Aorta (tissue), 5 donors: ENCODE measurements around the gene NKAIN1. TPM values are rescaled to one million over a fixed set of nuclear protein-coding genes. Genes with fewer than 3 reads are reported as not detected.

ENCODE experiments used
- ATAC-seq: fragments of 200-7000 bp; cut with Tn5 transposase; one replicate; pipeline ENCODE4 v1.9.1; 2022; ENCODE audit warnings: moderate library complexity; ENCODE audit not compliant: low FRiP score
- DNase-seq, 2 donors: peaks; one replicate each; pipeline ENCODE4 v3.0.0-alpha.2; 2020
- H3K27ac ChIP-seq, 2 donors: one replicate each; pipeline ENCODE4 v1.5.1; 2013; ENCODE audit warnings: low read length in 2 of 2, mild to moderate bottlenecking in 2 of 2, moderate library complexity in 2 of 2, control low read depth in 1 of 2, inconsistent platforms in 1 of 2, low read depth in 1 of 2
- H3K27me3 ChIP-seq, 2 donors: one replicate each; pipeline ENCODE4 v1.6.1; 2013; ENCODE audit warnings: control low read depth in 1 of 2, low read length in 1 of 2, mild to moderate bottlenecking in 1 of 2, moderate library complexity in 1 of 2; ENCODE audit not compliant: insufficient read depth in 2 of 2, control insufficient read depth in 1 of 2
- H3K36me3 ChIP-seq, 2 donors: one replicate each; pipeline ENCODE4 v1.6.1; 2013; ENCODE audit warnings: control low read depth in 1 of 2, low read length in 1 of 2, mild to moderate bottlenecking in 1 of 2; ENCODE audit not compliant: insufficient read depth in 2 of 2, control insufficient read depth in 1 of 2
- H3K4me1 ChIP-seq, 2 donors: one replicate each; pipeline ENCODE4 v1.6.1; 2013; ENCODE audit warnings: low read length in 2 of 2, control low read depth in 1 of 2, mild to moderate bottlenecking in 1 of 2, moderate library complexity in 1 of 2; ENCODE audit not compliant: insufficient read depth in 2 of 2, control insufficient read depth in 1 of 2
- H3K4me3 ChIP-seq, 2 donors: one replicate each; pipeline ENCODE4 v1.5.1; 2013; ENCODE audit warnings: low read length in 2 of 2, control low read depth in 1 of 2, mild to moderate bottlenecking in 1 of 2
- H3K9me3 ChIP-seq: one replicate; pipeline ENCODE4 v1.6.1; 2013; ENCODE audit warnings: mild to moderate bottlenecking, low read length; ENCODE audit not compliant: control insufficient read depth
- WGBS, 2 donors: extraction: QIAGEN DNeasy Blood & Tissue Kit; methylation state at CpG; one replicate each; pipeline ENCODE4 v1.1.7; 2013; 5-methylcytosine and 5-hydroxymethylcytosine counted together
- intact Hi-C, 2 donors: fragments of 100-400 bp; cut with DNase I; formaldehyde crosslinking; loops; one replicate each; pipeline versions ENCODE4 v1.14.2 to v1.15.0; 2022
- polyA plus RNA-seq, 2 donors: library from polyadenylated mRNA; stranded (reverse); fragments of 200-250 nt; gene quantifications; one replicate each; pipeline ENCODE4 v1.2.3, GENCODE V29; 2013
- total RNA-seq, 2 donors: library from RNA; stranded (reverse); fragmentation: NEBNext Ultra II Directional; extraction: Animal tissue kit (Norgen Biotek cat#: 25700); gene quantifications; one replicate each; pipeline ENCODE4 v1.2.1, GENCODE V29; 2021
- donor health status: healthy with polysubstance abuse.
- donor health status: Bipolar disorder and iron deficiency.
- donor health status: DM: no; HTN: no; CAD: no.
- donor health status: DM: no; HTN: no; CAD: no.
- donor health status: DM: yes; HTN: yes; CAD: no.

The NKAIN1 gene
- total and polyA plus RNA-seq, 4 donors = 0.30 TPM; not detected in 3

GRCh38 chr1:31208361-31208945 is 31.2 kb downstream of the NKAIN1 start:
- H3K27me3 ChIP-seq = no peaks in the 10 kb centered on the region
- no peaks in the 10 kb centered on the region for H3K9me3 ChIP-seq
- DNase-seq (no peak), ATAC-seq (no peak)
- H3K4me1 ChIP-seq = no peaks in the 10 kb centered on the region
- H3K27ac ChIP-seq = no peak overlapping the region
- H3K36me3 ChIP-seq = no peaks in the 10 kb centered on the region
- intact Hi-C loops = no loop called here
- H3K4me3 ChIP-seq = no peak overlapping the region
- WGBS, 2 donors = 80 to 84% methylated on average over 9 of the region's 9 CpGs

- no peaks in the 10 kb centered on the region for H3K9me3 ChIP-seq
- WGBS, 2 donors = 69 to 79% methylated on average over 5 of the region's 5 CpGs
- no peaks in the 10 kb centered on the region for H3K4me1 ChIP-seq
- no peak for ATAC-seq
- H3K27me3 ChIP-seq = no peaks in the 10 kb centered on the region
- intact Hi-C loops = no loop called here
- no peak for DNase-seq
- no peak overlapping the region for H3K27ac ChIP-seq
- H3K4me3 ChIP-seq = no peak overlapping the region
- no peaks in the 10 kb centered on the region for H3K36me3 ChIP-seq
Observed at GRCh38 chr1:31207569-31207968, 32.1 kb downstream of the NKAIN1 start.

- Histone ChIP-seq H3K36me3 (no peaks in the 10 kb centered on the region), H3K9me3 (no peaks in the 10 kb centered on the region), H3K4me3 (no peak overlapping the region), H3K27ac (no peak overlapping the region), H3K27me3 (no peaks in the 10 kb centered on the region), H3K4me1 (no peaks in the 10 kb centered on the region)
- intact Hi-C loops = no loop called here
- DNase-seq (no peak), ATAC-seq (no peak)
- 91 to 92% methylated on average over 3 of the region's 3 CpGs for WGBS, 2 donors
Observed at GRCh38 chr1:31207046-31207445, 32.6 kb downstream of the NKAIN1 start.

GRCh38 chr1:31203215-31203614 is 36.5 kb downstream of the NKAIN1 start:
- Histone ChIP-seq H3K4me3 (no peak overlapping the region), H3K27ac (no peak overlapping the region), H3K27me3 (no peaks in the 10 kb centered on the region), H3K9me3 (no peaks in the 10 kb centered on the region), H3K36me3 (no peaks in the 10 kb centered on the region), H3K4me1 (no peaks in the 10 kb centered on the region)
- intact Hi-C loops = no loop called here
- ATAC-seq (no peak), DNase-seq (no peak)
- WGBS, 2 donors = 73 to 84% methylated on average over 9 to 10 of the region's 10 CpGs

GRCh38 chr1:31201931-31202360 is 37.7 kb downstream of the NKAIN1 start:
- H3K27me3 ChIP-seq = no peaks in the 10 kb centered on the region
- no peak for ATAC-seq
- H3K36me3 ChIP-seq = no peaks in the 10 kb centered on the region
- H3K4me3 ChIP-seq = no peak overlapping the region
- no peak for DNase-seq
- WGBS, 2 donors = 79 to 81% methylated on average over 5 of the region's 5 CpGs
- intact Hi-C loops = no loop called here
- no peaks in the 10 kb centered on the region for H3K9me3 ChIP-seq
- no peak overlapping the region for H3K27ac ChIP-seq
- H3K4me1 ChIP-seq = no peaks in the 10 kb centered on the region

GRCh38 chr1:31199949-31200348 is 39.7 kb downstream of the NKAIN1 start:
- DNase-seq = no peak
- no peak for ATAC-seq
- intact Hi-C loops = no loop called here
- Histone ChIP-seq H3K27me3 (no peaks in the 10 kb centered on the region), H3K4me1 (no peaks in the 10 kb centered on the region), H3K27ac (no peak overlapping the region), H3K9me3 (no peaks in the 10 kb centered on the region), H3K36me3 (no peaks in the 10 kb centered on the region), H3K4me3 (no peak overlapping the region)
- WGBS, 2 donors = 63 to 65% methylated on average over 21 to 22 of the region's 22 CpGs

- Histone ChIP-seq H3K27ac (no peak overlapping the region), H3K4me1 (no peaks in the 10 kb centered on the region), H3K9me3 (no peaks in the 10 kb centered on the region), H3K4me3 (no peak overlapping the region), H3K27me3 (no peaks in the 10 kb centered on the region), H3K36me3 (no peaks in the 10 kb centered on the region)
- WGBS, 2 donors = 56 to 68% methylated on average over 8 of the region's 8 CpGs
- ATAC-seq (no peak), DNase-seq (no peak)
- intact Hi-C loops = no loop called here
Observed at GRCh38 chr1:31199236-31199790, 40.4 kb downstream of the NKAIN1 start.

GRCh38 chr1:31198600-31198999 is 41.1 kb downstream of the NKAIN1 start:
- Histone ChIP-seq H3K4me3 (no peak overlapping the region), H3K27me3 (no peaks in the 10 kb centered on the region), H3K27ac (no peak overlapping the region), H3K9me3 (no peaks in the 10 kb centered on the region), H3K36me3 (no peaks in the 10 kb centered on the region), H3K4me1 (no peaks in the 10 kb centered on the region)
- ATAC-seq (no peak), DNase-seq (no peak)
- WGBS, 2 donors = 41 to 50% methylated on average over 7 of the region's 7 CpGs
- intact Hi-C loops = no loop called here

- no peak overlapping the region for H3K27ac ChIP-seq
- no peaks in the 10 kb centered on the region for H3K36me3 ChIP-seq
- DNase-seq = no peak
- no peak overlapping the region for H3K4me3 ChIP-seq
- no peaks in the 10 kb centered on the region for H3K4me1 ChIP-seq
- intact Hi-C loops = no loop called here
- H3K27me3 ChIP-seq = no peaks in the 10 kb centered on the region
- no peak for ATAC-seq
- no peaks in the 10 kb centered on the region for H3K9me3 ChIP-seq
- 72 to 79% methylated on average over 7 of the region's 7 CpGs for WGBS, 2 donors
Observed at GRCh38 chr1:31198150-31198549, 41.5 kb downstream of the NKAIN1 start.
